BE2C (cell line): ENCODE data around the gene PTPRM.

Source experiments
- DNase-seq: peaks from one replicate; pipeline ENCODE4 v3.0.0-alpha.2; 2020
- H3K27me3 ChIP-seq: fragments of 250-450 bp; sonication (Bioruptor Pico); 2 replicates; pipeline ENCODE4 v1.5.1; 2020; ENCODE audit warnings: mild to moderate bottlenecking
- H3K36me3 ChIP-seq: fragments of 250-450 bp; sonication (Bioruptor Pico); 2 replicates; pipeline ENCODE4 v1.5.1; 2020; ENCODE audit warnings: mild to moderate bottlenecking
- H3K4me1 ChIP-seq: fragments of 250-450 bp; sonication (Bioruptor Pico); 2 replicates; pipeline ENCODE4 v1.5.1; 2020
- H3K4me3 ChIP-seq: 2 replicates; pipeline ENCODE4 v1.5.1; 2011; ENCODE audit warnings: low read depth, low read length
- H3K9me3 ChIP-seq: fragments of 250-450 bp; sonication (Bioruptor Pico); 2 replicates; pipeline ENCODE4 v1.5.1; 2020
- TF ChIP-seq, protein P1 (sequence below): IDR thresholded peaks from 2 replicates; pipeline ENCODE4 v1.5.1; 2012; ENCODE audit warnings: mild to moderate bottlenecking, low read depth, low read length

Gene PTPRM

DNA sequence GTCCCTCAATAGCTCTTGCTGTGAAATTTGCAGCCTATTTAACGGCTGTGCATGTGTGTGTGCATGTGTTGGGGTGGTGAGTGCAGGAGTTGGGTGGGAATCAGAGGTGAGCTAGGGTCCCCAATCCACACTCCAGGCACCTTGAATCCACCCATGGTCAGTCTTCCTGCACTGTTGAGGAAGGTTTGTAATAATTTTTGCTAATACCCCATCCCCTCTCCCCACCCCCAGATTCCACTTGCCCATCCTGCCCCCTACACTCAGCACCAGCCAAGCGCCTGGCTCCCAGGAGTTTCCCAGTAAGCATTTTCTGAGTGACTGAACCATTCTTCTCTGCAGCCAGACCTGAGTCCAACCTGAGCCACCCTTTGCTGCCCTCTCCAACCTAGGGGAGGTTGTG is 833.7 kb downstream of the PTPRM start:
- TF ChIP-seq, protein P1, sequence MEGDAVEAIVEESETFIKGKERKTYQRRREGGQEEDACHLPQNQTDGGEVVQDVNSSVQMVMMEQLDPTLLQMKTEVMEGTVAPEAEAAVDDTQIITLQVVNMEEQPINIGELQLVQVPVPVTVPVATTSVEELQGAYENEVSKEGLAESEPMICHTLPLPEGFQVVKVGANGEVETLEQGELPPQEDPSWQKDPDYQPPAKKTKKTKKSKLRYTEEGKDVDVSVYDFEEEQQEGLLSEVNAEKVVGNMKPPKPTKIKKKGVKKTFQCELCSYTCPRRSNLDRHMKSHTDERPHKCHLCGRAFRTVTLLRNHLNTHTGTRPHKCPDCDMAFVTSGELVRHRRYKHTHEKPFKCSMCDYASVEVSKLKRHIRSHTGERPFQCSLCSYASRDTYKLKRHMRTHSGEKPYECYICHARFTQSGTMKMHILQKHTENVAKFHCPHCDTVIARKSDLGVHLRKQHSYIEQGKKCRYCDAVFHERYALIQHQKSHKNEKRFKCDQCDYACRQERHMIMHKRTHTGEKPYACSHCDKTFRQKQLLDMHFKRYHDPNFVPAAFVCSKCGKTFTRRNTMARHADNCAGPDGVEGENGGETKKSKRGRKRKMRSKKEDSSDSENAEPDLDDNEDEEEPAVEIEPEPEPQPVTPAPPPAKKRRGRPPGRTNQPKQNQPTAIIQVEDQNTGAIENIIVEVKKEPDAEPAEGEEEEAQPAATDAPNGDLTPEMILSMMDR, result no peak
- Histone ChIP-seq H3K9me3 (no peaks in the 10 kb centered on the region), H3K36me3 (no peaks in the 10 kb centered on the region), H3K27me3 (no peaks in the 10 kb centered on the region), H3K4me1 (no peaks in the 10 kb centered on the region), H3K4me3 (no peak overlapping the region)
- no peak for DNase-seq

DNA sequence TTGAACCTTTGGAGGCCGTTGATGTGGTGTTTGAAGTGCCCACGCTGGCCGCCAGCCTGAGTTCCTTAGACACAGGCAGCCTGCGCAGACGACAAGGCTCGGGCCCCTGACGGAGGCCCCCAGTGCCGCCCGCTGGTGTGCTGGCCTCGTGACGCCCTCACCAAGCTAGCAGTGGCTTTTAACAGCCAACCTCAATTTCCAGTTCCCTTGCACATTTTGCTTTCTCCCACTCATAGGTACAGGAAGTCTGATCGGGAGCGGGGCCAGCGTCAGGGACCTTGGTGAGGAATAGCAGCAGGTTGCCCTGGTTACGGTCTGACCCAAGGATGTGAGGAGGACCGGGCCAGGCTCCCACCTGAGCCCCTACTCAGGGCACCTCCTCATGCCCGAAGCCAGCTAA is 834.5 kb downstream of the PTPRM start:
- TF ChIP-seq, protein P1, result no peak
- Histone ChIP-seq H3K4me1 (no peaks in the 10 kb centered on the region), H3K9me3 (no peaks in the 10 kb centered on the region), H3K4me3 (no peak overlapping the region), H3K27me3 (no peaks in the 10 kb centered on the region), H3K36me3 (no peaks in the 10 kb centered on the region)
- DNase-seq, result no peak

DNA sequence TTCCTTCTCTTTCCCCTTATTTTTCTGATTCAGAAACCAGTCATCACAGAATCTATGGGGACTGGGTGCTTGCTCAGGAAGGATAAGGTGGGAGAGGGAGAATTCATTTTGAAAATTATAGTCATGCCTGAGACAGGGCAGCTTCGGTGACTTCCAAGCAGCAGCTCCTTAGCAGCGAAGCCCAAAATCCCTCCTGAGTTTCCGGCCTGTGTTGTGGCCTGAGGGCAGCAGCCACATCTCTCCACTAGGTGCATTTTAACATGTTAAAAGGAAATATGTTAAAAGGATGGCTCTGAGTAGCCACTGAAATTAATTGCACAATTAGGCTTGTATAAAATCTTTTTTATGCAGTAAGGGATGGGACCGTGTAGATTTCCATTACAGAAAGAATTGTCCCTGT is 835.1 kb downstream of the PTPRM start:
- no peak for DNase-seq
- Histone ChIP-seq H3K36me3 (no peaks in the 10 kb centered on the region), H3K27me3 (no peaks in the 10 kb centered on the region), H3K9me3 (no peaks in the 10 kb centered on the region), H3K4me3 (no peak overlapping the region), H3K4me1 (no peaks in the 10 kb centered on the region)
- TF ChIP-seq, protein P1, result no peak

- DNase-seq, result no peak
- TF ChIP-seq, protein P1, result no peak
- Histone ChIP-seq H3K36me3 (no peaks in the 10 kb centered on the region), H3K9me3 (no peaks in the 10 kb centered on the region), H3K4me3 (no peak overlapping the region), H3K4me1 (no peaks in the 10 kb centered on the region), H3K27me3 (no peaks in the 10 kb centered on the region)
Observed at GRCh38 chr18:8403713-8404112, 836.6 kb downstream of the PTPRM start.

GRCh38 chr18:8406186-8406867 is 839.2 kb downstream of the PTPRM start:
- Histone ChIP-seq H3K9me3 (no peaks in the 10 kb centered on the region), H3K4me3 (no peak overlapping the region), H3K36me3 (no peaks in the 10 kb centered on the region), H3K4me1 (no peaks in the 10 kb centered on the region), H3K27me3 (no peaks in the 10 kb centered on the region)
- TF ChIP-seq, protein P1, result no peak
- DNase-seq, result no peak

DNA sequence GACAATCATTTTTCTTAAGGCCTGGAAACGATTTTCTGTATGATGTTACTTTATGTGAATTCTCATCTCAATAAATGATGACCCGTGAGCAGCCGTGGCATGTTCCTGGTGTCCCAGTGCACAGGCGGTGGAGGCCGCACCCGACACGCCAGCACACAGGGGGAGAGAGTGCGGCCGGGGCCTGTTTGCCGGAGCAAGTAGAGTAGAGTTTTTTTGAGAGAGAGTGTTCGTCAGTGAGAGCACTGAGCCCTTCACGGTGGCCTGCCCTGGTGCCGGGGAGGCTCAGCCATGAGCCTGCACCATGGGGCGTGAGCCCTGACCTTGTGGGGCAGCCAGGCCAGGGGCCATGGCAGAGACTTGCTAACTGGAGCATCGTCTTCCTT is 839.7 kb downstream of the PTPRM start:
- DNase-seq, result no peak
- Histone ChIP-seq H3K27me3 (no peaks in the 10 kb centered on the region), H3K4me3 (no peak overlapping the region), H3K9me3 (no peaks in the 10 kb centered on the region), H3K4me1 (no peaks in the 10 kb centered on the region), H3K36me3 (no peaks in the 10 kb centered on the region)
- TF ChIP-seq, protein P1, result no peak
